Tibial nerve (tissue), 4 donors: ENCODE measurements around the gene LEFTY2.

ENCODE experiments used
- CTCF ChIP-seq, 5 experiments: fragments of 200-600 bp in 3 of 5; fragments of 450-650 bp in 2 of 5; sonication (generic) in 3 of 5; IDR thresholded peaks; one replicate each; pipeline ENCODE4 v1.5.1; 2016 to 2019; ENCODE audit warnings: antibody characterized with exemption in 5 of 5, mild to moderate bottlenecking in 3 of 5, moderate library complexity in 2 of 5
- EP300 ChIP-seq, 2 donors: sonication (generic); formaldehyde crosslinking; IDR thresholded peaks; one replicate each; pipeline ENCODE4 v1.6.1; 2017; ENCODE audit warnings: antibody characterized with exemption in 2 of 2, mild to moderate bottlenecking in 1 of 2
- POLR2A ChIP-seq, 2 donors: fragments of 450-650 bp; IDR thresholded peaks; one replicate each; pipeline ENCODE4 v1.6.1; 2017; ENCODE audit warnings: antibody characterized with exemption in 2 of 2, mild to moderate bottlenecking in 2 of 2, moderate library complexity in 2 of 2

GRCh38 chr1:225962440-225962975 lies 21.5 kb upstream of the LEFTY2 start:
- TF ChIP-seq CTCF (IDR thresholded peaks at IDR 0.05) (peak in 2 of 5 experiments; percentile 44 to 57), POLR2A (IDR thresholded peaks at IDR 0.05) (no peak), EP300 (IDR thresholded peaks at IDR 0.05) (no peak)
